Measurements from ENCODE around the gene EIF1AX.

GRCh38 chrX:20181598-20182329 lies 40.1 kb upstream of the EIF1AX start:
- TF ChIP-seq CTCF (IDR thresholded peaks at IDR 0.05) (no peak), POLR2A (IDR thresholded peaks at IDR 0.05) (no peak), EP300 (IDR thresholded peaks at IDR 0.05) (no peak)
